ENCODE data around the gene ELF2. TPM values are rescaled to one million over a fixed set of nuclear protein-coding genes. Genes with fewer than 3 reads are reported as not detected.
A peak's percentile ranks its signal among the peaks of the same experiment; 100 is the strongest.

Gene ELF2
- total RNA-seq, 1 donor from 2014 or later, result 25.1 TPM

DNA sequence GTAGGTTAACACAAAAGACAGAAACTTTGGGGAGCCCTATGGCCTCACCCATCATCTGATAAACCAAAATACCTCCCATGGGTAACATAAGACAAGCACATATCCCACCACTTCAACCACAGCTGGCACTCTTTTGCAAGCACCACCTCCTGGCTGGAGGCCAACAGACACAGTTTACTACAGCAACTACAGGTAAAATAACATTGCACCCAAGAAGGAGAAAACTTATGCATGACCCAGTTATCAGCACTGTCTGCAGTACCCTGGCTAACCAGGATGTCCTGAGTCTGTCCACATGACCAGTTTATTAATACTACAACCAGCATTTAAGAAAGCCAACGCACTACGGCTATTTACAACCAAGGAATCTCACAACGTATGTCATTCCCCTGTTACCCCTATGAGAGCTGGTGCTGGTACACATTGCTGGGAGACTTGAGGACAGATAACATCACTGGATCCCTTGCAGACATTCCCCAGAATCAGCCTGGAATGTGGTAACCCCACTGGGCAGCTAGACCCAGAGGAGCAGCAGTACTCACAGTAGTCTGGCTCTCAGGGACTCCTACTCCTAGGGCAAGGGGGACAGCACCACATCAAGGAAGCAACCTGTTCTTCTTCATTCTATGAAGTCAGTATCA, 32.0 kb downstream of the ELF2 start:
- peaks cover 14% of the 10 kb centered on the region for H3K4me1 Mint-ChIP-seq (ENCODE audit: low read depth, unreplicated experiment)
- H3K4me3 Mint-ChIP-seq (ENCODE audit: unreplicated experiment), result no peak overlapping the region
- Histone ChIP-seq H4K20me1 (ENCODE audit: insufficient read depth, low read length) (peaks cover 28% of the 10 kb centered on the region), H3K79me2 (ENCODE audit: insufficient read depth, low read length) (peaks cover 19% of the 10 kb centered on the region), H3K36me3 (ENCODE audit: insufficient read depth, low read length) (no peaks in the 10 kb centered on the region), H3K27ac (ENCODE audit: low read depth, low read length) (no peak overlapping the region), H3K9ac (ENCODE audit: low read length) (no peak overlapping the region), H3K4me2 (ENCODE audit: low read length) (peak overlapping the region; percentile 32), H2AFZ (ENCODE audit: low read depth, low read length) (no peak overlapping the region), H3K4me3 (ENCODE audit: insufficient read depth, low read depth, low read length) (no peak overlapping the region), H3K27me3 (ENCODE audit: insufficient read depth, low read length) (no peaks in the 10 kb centered on the region), H3K4me1 (ENCODE audit: insufficient read depth, low read length) (peaks cover 5% of the 10 kb centered on the region), H3K9me3 (ENCODE audit: insufficient read depth, low read depth, low read length) (no peaks in the 10 kb centered on the region)
- H3K36me3 Mint-ChIP-seq (ENCODE audit: low read depth, unreplicated experiment), result peaks cover 1% of the 10 kb centered on the region
- TF ChIP-seq EZH2 (IDR thresholded peaks at IDR 0.05; ENCODE audit: insufficient read depth, low read length) (no peak), CTCF (IDR thresholded peaks at IDR 0.05; ENCODE audit: insufficient read depth, low read depth, low read length) (no peak)
- DNase-seq (ENCODE audit: low read depth), result no peak
- H3K27ac Mint-ChIP-seq (ENCODE audit: unreplicated experiment), result peak overlapping the region; percentile 53
- no peaks in the 10 kb centered on the region for H3K27me3 Mint-ChIP-seq (ENCODE audit: low read depth, unreplicated experiment)
- FAIRE-seq, result no peak
- H3K9me3 Mint-ChIP-seq (ENCODE audit: unreplicated experiment), result peaks cover 6% of the 10 kb centered on the region

GRCh38 chr4:139144161-139144859, 32.7 kb downstream of the ELF2 start:
- H3K4me3 ChIP-seq (ENCODE audit: insufficient read depth, low read depth, low read length), result no peak overlapping the region
- peak overlapping the region; percentile 32 for H3K4me2 ChIP-seq (ENCODE audit: low read length)
- H3K27me3 Mint-ChIP-seq (ENCODE audit: low read depth, unreplicated experiment), result no peaks in the 10 kb centered on the region
- H3K9me3 ChIP-seq (ENCODE audit: insufficient read depth, low read depth, low read length), result no peaks in the 10 kb centered on the region
- H3K36me3 ChIP-seq (ENCODE audit: insufficient read depth, low read length), result no peaks in the 10 kb centered on the region
- TF ChIP-seq CTCF (IDR thresholded peaks at IDR 0.05; ENCODE audit: insufficient read depth, low read depth, low read length) (no peak), EZH2 (IDR thresholded peaks at IDR 0.05; ENCODE audit: insufficient read depth, low read length) (no peak)
- H3K27ac ChIP-seq (ENCODE audit: low read depth, low read length), result no peak overlapping the region
- H3K9me3 Mint-ChIP-seq (ENCODE audit: unreplicated experiment), result peaks cover 6% of the 10 kb centered on the region
- peaks cover 1% of the 10 kb centered on the region for H3K36me3 Mint-ChIP-seq (ENCODE audit: low read depth, unreplicated experiment)
- H3K4me1 Mint-ChIP-seq (ENCODE audit: low read depth, unreplicated experiment), result peaks cover 14% of the 10 kb centered on the region
- H3K27ac Mint-ChIP-seq (ENCODE audit: unreplicated experiment), result no peak overlapping the region
- DNase-seq (ENCODE audit: low read depth) (peak; percentile 62), FAIRE-seq (no peak)
- peaks cover 19% of the 10 kb centered on the region for H3K79me2 ChIP-seq (ENCODE audit: insufficient read depth, low read length)
- no peak overlapping the region for H2AFZ ChIP-seq (ENCODE audit: low read depth, low read length)
- H3K27me3 ChIP-seq (ENCODE audit: insufficient read depth, low read length), result no peaks in the 10 kb centered on the region
- H4K20me1 ChIP-seq (ENCODE audit: insufficient read depth, low read length), result peaks cover 28% of the 10 kb centered on the region
- H3K4me3 Mint-ChIP-seq (ENCODE audit: unreplicated experiment), result no peak overlapping the region
- H3K9ac ChIP-seq (ENCODE audit: low read length), result no peak overlapping the region
- H3K4me1 ChIP-seq (ENCODE audit: insufficient read depth, low read length), result peaks cover 5% of the 10 kb centered on the region

DNA sequence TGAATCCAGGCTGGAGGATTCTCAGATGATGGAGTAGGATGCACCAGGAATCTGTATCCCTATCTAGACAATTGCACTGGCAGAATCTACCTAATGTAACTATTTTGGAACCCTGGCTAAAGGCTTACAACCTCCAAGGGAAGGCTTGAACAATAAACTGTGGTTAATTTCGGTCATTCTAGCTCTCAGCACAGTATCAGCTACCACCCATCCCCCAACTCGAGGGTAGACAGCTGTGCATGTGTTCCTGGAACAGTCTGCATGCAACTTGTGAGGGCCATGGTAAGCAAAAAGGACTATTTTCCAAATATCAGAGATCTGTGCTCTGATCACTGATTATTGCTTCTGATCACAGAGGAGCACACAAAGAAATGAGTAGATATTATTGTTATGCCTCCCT, 34.0 kb downstream of the ELF2 start:
- Histone ChIP-seq H3K36me3 (ENCODE audit: insufficient read depth, low read length) (no peaks in the 10 kb centered on the region), H3K27me3 (ENCODE audit: insufficient read depth, low read length) (no peaks in the 10 kb centered on the region), H3K4me3 (ENCODE audit: insufficient read depth, low read depth, low read length) (no peak overlapping the region), H2AFZ (ENCODE audit: low read depth, low read length) (no peak overlapping the region), H3K9me3 (ENCODE audit: insufficient read depth, low read depth, low read length) (no peaks in the 10 kb centered on the region), H4K20me1 (ENCODE audit: insufficient read depth, low read length) (peaks cover 28% of the 10 kb centered on the region), H3K79me2 (ENCODE audit: insufficient read depth, low read length) (peaks cover 17% of the 10 kb centered on the region), H3K4me2 (ENCODE audit: low read length) (no peak overlapping the region), H3K9ac (ENCODE audit: low read length) (no peak overlapping the region), H3K4me1 (ENCODE audit: insufficient read depth, low read length) (peaks cover 5% of the 10 kb centered on the region), H3K27ac (ENCODE audit: low read depth, low read length) (no peak overlapping the region)
- no peak overlapping the region for H3K4me3 Mint-ChIP-seq (ENCODE audit: unreplicated experiment)
- H3K4me1 Mint-ChIP-seq (ENCODE audit: low read depth, unreplicated experiment), result peaks cover 14% of the 10 kb centered on the region
- no peaks in the 10 kb centered on the region for H3K36me3 Mint-ChIP-seq (ENCODE audit: low read depth, unreplicated experiment)
- no peak for FAIRE-seq
- no peak for TF ChIP-seq EZH2 (IDR thresholded peaks at IDR 0.05; ENCODE audit: insufficient read depth, low read length)
- no peak for TF ChIP-seq CTCF (IDR thresholded peaks at IDR 0.05; ENCODE audit: insufficient read depth, low read depth, low read length)
- H3K9me3 Mint-ChIP-seq (ENCODE audit: unreplicated experiment), result peaks cover 6% of the 10 kb centered on the region
- no peak for DNase-seq (ENCODE audit: low read depth)
- H3K27me3 Mint-ChIP-seq (ENCODE audit: low read depth, unreplicated experiment), result no peaks in the 10 kb centered on the region
- no peak overlapping the region for H3K27ac Mint-ChIP-seq (ENCODE audit: unreplicated experiment)
